Measurements from ENCODE around the gene ATP2A3.

- TF ChIP-seq CTCF (IDR thresholded peaks at IDR 0.05; ENCODE audit: insufficient read depth, low read depth, low read length) (no peak), EZH2 (IDR thresholded peaks at IDR 0.05; ENCODE audit: insufficient read depth, low read length) (no peak)
These were observed 13.2 kb upstream of the ATP2A3 start for GRCh38 chr17:3977387-3977786.

All from astrocyte (in vitro differentiated cells and primary cell).